Liver (tissue), 3 donors: ENCODE data around the gene HIVEP3.

ENCODE experiments used
- ATF3 ChIP-seq: IDR thresholded peaks from 2 replicates; pipeline ENCODE4 v1.6.1; 2016; ENCODE audit warnings: antibody characterized with exemption
- FOXA1 ChIP-seq: IDR thresholded peaks from 2 replicates; pipeline ENCODE4 v1.6.1; 2016; ENCODE audit warnings: antibody characterized with exemption
- HNF4A ChIP-seq, 2 donors: conservative IDR thresholded peaks; 2 replicates each; pipeline ENCODE4 v1.6.1; 2016; ENCODE audit warnings: antibody characterized with exemption in 2 of 2, mild to moderate bottlenecking in 2 of 2
- JUND ChIP-seq, 2 donors: IDR thresholded peaks; 2 replicates each; pipeline ENCODE4 v1.6.1; 2016; ENCODE audit warnings: antibody characterized with exemption in 2 of 2
- NR2F2 ChIP-seq: IDR thresholded peaks from 2 replicates; pipeline ENCODE4 v1.6.1; 2016; ENCODE audit warnings: antibody characterized with exemption
- RAD21 ChIP-seq, 2 donors: IDR thresholded peaks; 2 replicates each; pipeline ENCODE4 v1.6.1; 2016; ENCODE audit warnings: antibody characterized with exemption in 2 of 2, mild to moderate bottlenecking in 2 of 2
- TAF1 ChIP-seq: conservative IDR thresholded peaks from 2 replicates; pipeline ENCODE4 v1.6.1; 2016; ENCODE audit warnings: antibody characterized with exemption, mild to moderate bottlenecking
- YY1 ChIP-seq: IDR thresholded peaks from 2 replicates; pipeline ENCODE4 v1.6.1; 2016; ENCODE audit warnings: antibody characterized with exemption, mild to moderate bottlenecking
- ZBTB33 ChIP-seq: IDR thresholded peaks from 2 replicates; pipeline ENCODE4 v1.6.1; 2016; ENCODE audit warnings: antibody characterized with exemption
- TF ChIP-seq, protein P1 (sequence below): fragments of 150-350 bp; IDR thresholded peaks from 2 replicates; pipeline ENCODE4 v1.5.1; 2017; ENCODE audit warnings: improper control_type of control experiment, low read depth, low read length; ENCODE audit not compliant: missing input control
- TF ChIP-seq, protein P2 (sequence below): IDR thresholded peaks from 2 replicates; pipeline ENCODE4 v1.6.1; 2016; ENCODE audit warnings: antibody characterized with exemption
- TF ChIP-seq, protein P3 (sequence below): IDR thresholded peaks from 2 replicates; pipeline ENCODE4 v1.6.1; 2016; ENCODE audit warnings: antibody characterized with exemption, mild to moderate bottlenecking
- donor health status: healthy.
- donor health status: healthy.

GRCh38 chr1:41641941-41642527, 276.7 kb downstream of the HIVEP3 start:
- TF ChIP-seq YY1 (no peak), TAF1 (no peak), HNF4A (conservative IDR thresholded peaks at IDR 0.05) (no peak), FOXA1 (no peak), RAD21 (IDR thresholded peaks at IDR 0.05) (no peak), ZBTB33 (no peak), ATF3 (no peak), NR2F2 (no peak), JUND (IDR thresholded peaks at IDR 0.05) (no peak)
- TF ChIP-seq, protein P1, sequence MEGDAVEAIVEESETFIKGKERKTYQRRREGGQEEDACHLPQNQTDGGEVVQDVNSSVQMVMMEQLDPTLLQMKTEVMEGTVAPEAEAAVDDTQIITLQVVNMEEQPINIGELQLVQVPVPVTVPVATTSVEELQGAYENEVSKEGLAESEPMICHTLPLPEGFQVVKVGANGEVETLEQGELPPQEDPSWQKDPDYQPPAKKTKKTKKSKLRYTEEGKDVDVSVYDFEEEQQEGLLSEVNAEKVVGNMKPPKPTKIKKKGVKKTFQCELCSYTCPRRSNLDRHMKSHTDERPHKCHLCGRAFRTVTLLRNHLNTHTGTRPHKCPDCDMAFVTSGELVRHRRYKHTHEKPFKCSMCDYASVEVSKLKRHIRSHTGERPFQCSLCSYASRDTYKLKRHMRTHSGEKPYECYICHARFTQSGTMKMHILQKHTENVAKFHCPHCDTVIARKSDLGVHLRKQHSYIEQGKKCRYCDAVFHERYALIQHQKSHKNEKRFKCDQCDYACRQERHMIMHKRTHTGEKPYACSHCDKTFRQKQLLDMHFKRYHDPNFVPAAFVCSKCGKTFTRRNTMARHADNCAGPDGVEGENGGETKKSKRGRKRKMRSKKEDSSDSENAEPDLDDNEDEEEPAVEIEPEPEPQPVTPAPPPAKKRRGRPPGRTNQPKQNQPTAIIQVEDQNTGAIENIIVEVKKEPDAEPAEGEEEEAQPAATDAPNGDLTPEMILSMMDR: no peak
- TF ChIP-seq, protein P2, sequence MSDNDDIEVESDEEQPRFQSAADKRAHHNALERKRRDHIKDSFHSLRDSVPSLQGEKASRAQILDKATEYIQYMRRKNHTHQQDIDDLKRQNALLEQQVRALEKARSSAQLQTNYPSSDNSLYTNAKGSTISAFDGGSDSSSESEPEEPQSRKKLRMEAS: no peak
- TF ChIP-seq, protein P3, sequence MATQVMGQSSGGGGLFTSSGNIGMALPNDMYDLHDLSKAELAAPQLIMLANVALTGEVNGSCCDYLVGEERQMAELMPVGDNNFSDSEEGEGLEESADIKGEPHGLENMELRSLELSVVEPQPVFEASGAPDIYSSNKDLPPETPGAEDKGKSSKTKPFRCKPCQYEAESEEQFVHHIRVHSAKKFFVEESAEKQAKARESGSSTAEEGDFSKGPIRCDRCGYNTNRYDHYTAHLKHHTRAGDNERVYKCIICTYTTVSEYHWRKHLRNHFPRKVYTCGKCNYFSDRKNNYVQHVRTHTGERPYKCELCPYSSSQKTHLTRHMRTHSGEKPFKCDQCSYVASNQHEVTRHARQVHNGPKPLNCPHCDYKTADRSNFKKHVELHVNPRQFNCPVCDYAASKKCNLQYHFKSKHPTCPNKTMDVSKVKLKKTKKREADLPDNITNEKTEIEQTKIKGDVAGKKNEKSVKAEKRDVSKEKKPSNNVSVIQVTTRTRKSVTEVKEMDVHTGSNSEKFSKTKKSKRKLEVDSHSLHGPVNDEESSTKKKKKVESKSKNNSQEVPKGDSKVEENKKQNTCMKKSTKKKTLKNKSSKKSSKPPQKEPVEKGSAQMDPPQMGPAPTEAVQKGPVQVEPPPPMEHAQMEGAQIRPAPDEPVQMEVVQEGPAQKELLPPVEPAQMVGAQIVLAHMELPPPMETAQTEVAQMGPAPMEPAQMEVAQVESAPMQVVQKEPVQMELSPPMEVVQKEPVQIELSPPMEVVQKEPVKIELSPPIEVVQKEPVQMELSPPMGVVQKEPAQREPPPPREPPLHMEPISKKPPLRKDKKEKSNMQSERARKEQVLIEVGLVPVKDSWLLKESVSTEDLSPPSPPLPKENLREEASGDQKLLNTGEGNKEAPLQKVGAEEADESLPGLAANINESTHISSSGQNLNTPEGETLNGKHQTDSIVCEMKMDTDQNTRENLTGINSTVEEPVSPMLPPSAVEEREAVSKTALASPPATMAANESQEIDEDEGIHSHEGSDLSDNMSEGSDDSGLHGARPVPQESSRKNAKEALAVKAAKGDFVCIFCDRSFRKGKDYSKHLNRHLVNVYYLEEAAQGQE: no peak
